Measurements from ENCODE around the gene SCG3. TPM values are rescaled to one million over a fixed set of nuclear protein-coding genes. Genes with fewer than 3 reads are reported as not detected.
A peak's percentile ranks its signal among the peaks of the same experiment; 100 is the strongest.
"Not testable (repeated sequence)": the region's sequence is repeated elsewhere in the genome, so short reads cannot be mapped to it uniquely, and the experiment has no call there.

SCG3 gene
- total RNA-seq, 1 experiment from 2014 or later: 32.1 TPM

GRCh38 chr15:51649659-51650521 lies 31.4 kb upstream of the SCG3 start:
- Mint-ChIP-seq H3K4me1 (peaks cover 6% of the 10 kb centered on the region), H3K36me3 (no peaks in the 10 kb centered on the region), H3K27me3 (ENCODE audit: low read depth) (no peaks in the 10 kb centered on the region), H3K27ac (no peak overlapping the region), H3K9me3 (no peaks in the 10 kb centered on the region), H3K4me3 (no peak overlapping the region)
- peak; percentile 83 for ATAC-seq
- CTCF ChIA-PET: interaction anchor here (0.5 to 3.8 kb wide), 36 partner anchors 9 to 1081 kb away, joined by 3 to 181 read pairs (median 4); partner anchors contain the start of genes DMXL2, LYSMD2 and SCG3
- POLR2A ChIA-PET: interaction anchor here (0.7 to 1.0 kb wide), 2 partner anchors 107 to 127 kb away, joined by 3 to 5 read pairs; no protein-coding TSS in a partner anchor
- TF ChIP-seq CREM (CRISPR knock-in tag; IDR thresholded peaks at IDR 0.05) (no peak), CTCF (IDR thresholded peaks at IDR 0.05) (peak; percentile 50)
- no peak for DNase-seq (ENCODE audit: low spot score)

- ChIA-PET POLR2A (no interaction called here), CTCF (interaction anchor here (3.8 kb wide), 1 partner anchor 124 kb away, joined by 181 read pairs; no protein-coding TSS in a partner anchor)
- no peaks in the 10 kb centered on the region for H3K27me3 Mint-ChIP-seq (ENCODE audit: low read depth)
- H3K36me3 Mint-ChIP-seq: no peaks in the 10 kb centered on the region
- ATAC-seq (no peak), DNase-seq (ENCODE audit: low spot score) (no peak)
- peaks cover 10% of the 10 kb centered on the region for H3K4me1 Mint-ChIP-seq
- H3K9me3 Mint-ChIP-seq: peaks cover 4% of the 10 kb centered on the region; the same call in 1 of the 2 replicates
- no peak overlapping the region for H3K4me3 Mint-ChIP-seq
- no peak for TF ChIP-seq ZBTB43 (CRISPR knock-in tag; IDR thresholded peaks at IDR 0.05)
- no peak for TF ChIP-seq AR (CRISPR knock-in tag; IDR thresholded peaks at IDR 0.05)
- no peak for TF ChIP-seq TP53 (CRISPR knock-in tag; IDR thresholded peaks at IDR 0.05)
- H3K27ac Mint-ChIP-seq: no peak overlapping the region
Observed at GRCh38 chr15:51652084-51652668, 29.1 kb upstream of the SCG3 start.

- H3K27me3 Mint-ChIP-seq (ENCODE audit: low read depth); DNase-seq (ENCODE audit: low spot score); H3K27ac Mint-ChIP-seq; ATAC-seq; H3K4me3 Mint-ChIP-seq; H3K9me3 Mint-ChIP-seq; H3K4me1 Mint-ChIP-seq; H3K36me3 Mint-ChIP-seq: not testable (repeated sequence)
- POLR2A ChIA-PET: interaction anchor here (0.6 to 0.9 kb wide), 2 partner anchors 33 to 260 kb away, joined by 3 to 4 read pairs; partner anchors contain the start of gene DMXL2
- CTCF ChIA-PET: interaction anchor here (0.7 to 2.2 kb wide), 4 partner anchors 17 to 275 kb away, joined by 3 to 11 read pairs (median 4); no protein-coding TSS in a partner anchor
- 0 out of 2 replicates have a peak, but pooled peaks have one; percentile 20 for TF ChIP-seq ZNF317 (CRISPR knock-in tag; IDR thresholded peaks at IDR 0.05; ENCODE audit: borderline replicate concordance, low read depth)
Observed at GRCh38 chr15:51655401-51656057, 25.8 kb upstream of the SCG3 start.

- POLR2A ChIA-PET: no interaction called here
- no peak for ATAC-seq
- peaks cover 10% of the 10 kb centered on the region for H3K4me1 Mint-ChIP-seq
- H3K27me3 Mint-ChIP-seq (ENCODE audit: low read depth): no peaks in the 10 kb centered on the region
- no peak overlapping the region for H3K4me3 Mint-ChIP-seq
- no peak for DNase-seq (ENCODE audit: low spot score)
- peaks cover 4% of the 10 kb centered on the region; the same call in 1 of the 2 replicates for H3K9me3 Mint-ChIP-seq
- CTCF ChIA-PET: interaction anchor here (0.9 to 1.4 kb wide), 2 partner anchors 9 to 118 kb away, joined by 4 read pairs; no protein-coding TSS in a partner anchor
- no peak overlapping the region for H3K27ac Mint-ChIP-seq
- no peak for TF ChIP-seq ZNF263 (CRISPR knock-in tag; IDR thresholded peaks at IDR 0.05; ENCODE audit: low read depth)
- no peak for TF ChIP-seq ATF6 (CRISPR knock-in tag; IDR thresholded peaks at IDR 0.05)
- TF ChIP-seq ZNF232 (CRISPR knock-in tag; IDR thresholded peaks at IDR 0.05): no peak
- TF ChIP-seq AFF4 (CRISPR knock-in tag; IDR thresholded peaks at IDR 0.05; ENCODE audit: borderline replicate concordance): no peak
- TF ChIP-seq PRRX2 (CRISPR knock-in tag; IDR thresholded peaks at IDR 0.05): no peak
- TF ChIP-seq ELF4 (CRISPR knock-in tag; IDR thresholded peaks at IDR 0.05; ENCODE audit: low read depth): no peak
- no peak for TF ChIP-seq SOX15 (CRISPR knock-in tag; IDR thresholded peaks at IDR 0.05)
- no peaks in the 10 kb centered on the region for H3K36me3 Mint-ChIP-seq
Observed at GRCh38 chr15:51658664-51659063, 22.6 kb upstream of the SCG3 start.

All from WTC11 (cell line).